ENCODE measurements around the gene LPAR1.

Gene LPAR1

GRCh38 chr9:111023128-111023527 lies 15.1 kb downstream of the LPAR1 start (continued):
- TF ChIP-seq ISL1 (CRISPR knock-in tag; IDR thresholded peaks at IDR 0.05): no peak

GRCh38 chr9:111020594-111020993 lies 17.7 kb downstream of the LPAR1 start:
- ATAC-seq: no peak
- TF ChIP-seq CSDC2 (CRISPR knock-in tag; IDR thresholded peaks at IDR 0.05) (no peak), ESRRG (CRISPR knock-in tag; IDR thresholded peaks at IDR 0.05) (no peak), ZFP30 (CRISPR knock-in tag; IDR thresholded peaks at IDR 0.05) (no peak), ISL1 (CRISPR knock-in tag; IDR thresholded peaks at IDR 0.05) (0 out of 2 replicates have a peak, but pooled peaks have one; percentile 9)

- TF ChIP-seq SNAI2 (CRISPR knock-in tag; IDR thresholded peaks at IDR 0.05) (peak; percentile 27; the same call in 1 of the 2 replicates), ZC3H10 (CRISPR knock-in tag; IDR thresholded peaks at IDR 0.05) (no peak), ZNF565 (CRISPR knock-in tag; conservative IDR thresholded peaks at IDR 0.05; ENCODE audit: low read depth) (peak; percentile 17; the same call in 1 of the 2 replicates), ZNF8 (CRISPR knock-in tag; IDR thresholded peaks at IDR 0.05) (peak; percentile 65; the same call in 1 of the 2 replicates), ISL1 (CRISPR knock-in tag; IDR thresholded peaks at IDR 0.05) (peak; percentile 79)
Observed at GRCh38 chr9:111016426-111017045, 21.7 kb downstream of the LPAR1 start.

GRCh38 chr9:111016016-111016415 lies 22.3 kb downstream of the LPAR1 start:
- TF ChIP-seq RARB (CRISPR knock-in tag; IDR thresholded peaks at IDR 0.05) (no peak), ZFP3 (CRISPR knock-in tag; IDR thresholded peaks at IDR 0.05) (no peak), OSR1 (CRISPR knock-in tag; IDR thresholded peaks at IDR 0.05) (no peak), ZC3H10 (CRISPR knock-in tag; IDR thresholded peaks at IDR 0.05) (no peak), POU6F1 (CRISPR knock-in tag; IDR thresholded peaks at IDR 0.05; ENCODE audit: borderline replicate concordance, low read depth) (no peak), TSHZ2 (CRISPR knock-in tag; IDR thresholded peaks at IDR 0.05) (no peak), ESRRG (CRISPR knock-in tag; IDR thresholded peaks at IDR 0.05) (no peak), PPARA (CRISPR knock-in tag; IDR thresholded peaks at IDR 0.05; ENCODE audit: borderline replicate concordance) (no peak), ARNTL (CRISPR knock-in tag; IDR thresholded peaks at IDR 0.05; ENCODE audit: borderline replicate concordance, low read depth) (no peak), TOX (CRISPR knock-in tag; IDR thresholded peaks at IDR 0.05; ENCODE audit: borderline replicate concordance) (no peak), CSRNP3 (CRISPR knock-in tag; IDR thresholded peaks at IDR 0.05) (no peak), PATZ1 (CRISPR knock-in tag; IDR thresholded peaks at IDR 0.05; ENCODE audit: borderline replicate concordance) (no peak), ZNF565 (CRISPR knock-in tag; conservative IDR thresholded peaks at IDR 0.05; ENCODE audit: low read depth) (no peak), ZNF8 (CRISPR knock-in tag; IDR thresholded peaks at IDR 0.05) (no peak), SNAI2 (CRISPR knock-in tag; IDR thresholded peaks at IDR 0.05) (no peak), GLIS3 (CRISPR knock-in tag; IDR thresholded peaks at IDR 0.05) (no peak), ISL1 (CRISPR knock-in tag; IDR thresholded peaks at IDR 0.05) (no peak), ZNF70 (CRISPR knock-in tag; IDR thresholded peaks at IDR 0.05) (no peak)
- ATAC-seq: no peak

More at GRCh38 chr9:111016426-111017045, 21.7 kb downstream of the LPAR1 start:
- peak; percentile 72 for ATAC-seq
